Measurements from ENCODE around the gene LBHD2.
"Not testable (repeated sequence)": the region's sequence is repeated elsewhere in the genome, so short reads cannot be mapped to it uniquely, and the experiment has no call there.

LBHD2 gene

DNA sequence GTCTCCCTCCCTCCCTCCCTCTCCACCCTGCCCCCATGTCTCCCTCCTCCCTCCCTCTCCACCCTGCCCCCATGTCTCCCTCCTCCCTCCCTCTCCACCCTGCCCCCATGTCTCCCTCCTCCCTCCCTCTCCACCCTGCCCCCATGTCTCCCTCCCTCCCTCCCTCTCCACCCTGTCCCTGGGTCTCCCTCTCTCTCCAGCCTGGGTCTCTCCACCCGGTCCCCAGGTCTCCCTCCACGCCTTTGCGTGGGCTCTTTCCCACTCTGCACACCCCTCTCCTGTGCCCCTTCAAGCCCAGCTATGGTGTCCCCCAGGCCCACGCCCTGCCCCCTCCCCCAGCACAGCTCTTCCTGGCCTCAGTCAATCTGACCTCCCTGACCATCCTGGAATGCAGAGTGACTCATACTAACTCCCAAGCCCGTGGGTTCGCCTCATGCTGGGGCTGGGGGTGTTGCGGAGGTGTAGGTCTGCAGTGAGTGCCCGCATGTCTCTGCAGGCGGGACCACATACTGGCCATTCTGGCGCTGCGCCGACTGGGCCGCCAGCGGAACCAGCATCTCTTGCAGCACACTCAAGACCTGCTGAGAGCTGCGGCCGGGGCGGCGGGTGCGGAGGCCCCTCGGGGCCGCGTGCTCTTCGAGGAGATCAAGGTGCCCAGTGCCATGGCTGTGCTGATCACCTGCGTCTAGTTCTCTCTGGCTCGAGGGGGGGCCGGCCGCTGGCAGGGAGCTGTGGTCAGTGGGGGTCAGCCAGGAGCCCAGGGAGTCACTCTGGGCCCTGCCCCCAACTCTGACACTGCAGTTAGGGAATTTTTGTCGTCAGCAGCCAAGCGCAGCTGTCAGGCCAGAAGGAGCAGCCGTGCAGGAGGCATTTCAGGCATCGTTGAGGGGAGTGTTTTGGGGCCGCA, 25.8 kb downstream of the LBHD2 start:
- Histone ChIP-seq H3K36me3 (ENCODE audit: control insufficient read depth in 1 of 2, insufficient read depth in 2 of 2, low read length in 2 of 2) (no peaks in the 10 kb centered on the region), H3K27ac (ENCODE audit: low read length) (peak overlapping the region; percentile 8), H3K4me3 (ENCODE audit: low read depth in 1 of 2, low read length in 2 of 2) (peak overlapping the region in 1 of 2 donors; percentile 5), H3K27me3 (ENCODE audit: low read depth, low read length) (peaks cover under 1% of the 10 kb centered on the region), H3K4me1 (ENCODE audit: control insufficient read depth in 1 of 2, insufficient read depth in 2 of 2, low read length in 2 of 2) (peaks cover 13 to 38% of the 10 kb centered on the region in 2 donors), H3K9me3 (ENCODE audit: control insufficient read depth in 1 of 2, low read length in 2 of 2) (no peaks in the 10 kb centered on the region)

DNA sequence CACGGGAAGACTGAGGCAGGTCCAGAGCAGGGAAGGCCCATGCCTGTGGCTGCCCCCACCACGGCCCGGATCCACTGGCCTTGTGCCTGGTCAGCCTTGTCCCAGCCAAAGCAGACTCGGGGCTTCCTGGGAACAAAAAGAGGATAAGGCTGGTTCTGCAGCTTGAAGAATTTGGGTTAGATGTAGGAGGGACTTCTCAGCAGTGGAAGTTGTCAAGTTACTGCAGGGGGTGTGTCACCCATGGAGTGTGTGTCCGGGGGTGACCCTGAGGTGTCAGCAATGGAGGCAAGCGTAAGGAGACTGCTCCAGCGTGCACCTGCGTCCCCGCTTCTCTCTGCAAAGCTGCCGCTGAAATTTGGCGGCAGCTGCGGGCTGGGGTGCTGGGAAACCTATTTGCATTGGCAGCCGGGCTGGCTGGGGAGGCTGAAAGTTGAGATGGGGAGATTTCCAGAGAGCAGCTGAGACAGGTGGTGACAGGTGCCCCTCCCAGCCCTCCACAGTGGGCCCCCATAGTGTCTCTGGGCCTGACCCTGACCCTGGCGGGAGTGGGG, 26.7 kb downstream of the LBHD2 start:
- H3K27ac ChIP-seq (ENCODE audit: low read length), result peak overlapping the region; percentile 8
- no peaks in the 10 kb centered on the region for H3K27me3 ChIP-seq (ENCODE audit: low read depth, low read length)
- H3K4me1 ChIP-seq (ENCODE audit: control insufficient read depth in 1 of 2, insufficient read depth in 2 of 2, low read length in 2 of 2), result peaks cover 7 to 36% of the 10 kb centered on the region in 2 donors

DNA sequence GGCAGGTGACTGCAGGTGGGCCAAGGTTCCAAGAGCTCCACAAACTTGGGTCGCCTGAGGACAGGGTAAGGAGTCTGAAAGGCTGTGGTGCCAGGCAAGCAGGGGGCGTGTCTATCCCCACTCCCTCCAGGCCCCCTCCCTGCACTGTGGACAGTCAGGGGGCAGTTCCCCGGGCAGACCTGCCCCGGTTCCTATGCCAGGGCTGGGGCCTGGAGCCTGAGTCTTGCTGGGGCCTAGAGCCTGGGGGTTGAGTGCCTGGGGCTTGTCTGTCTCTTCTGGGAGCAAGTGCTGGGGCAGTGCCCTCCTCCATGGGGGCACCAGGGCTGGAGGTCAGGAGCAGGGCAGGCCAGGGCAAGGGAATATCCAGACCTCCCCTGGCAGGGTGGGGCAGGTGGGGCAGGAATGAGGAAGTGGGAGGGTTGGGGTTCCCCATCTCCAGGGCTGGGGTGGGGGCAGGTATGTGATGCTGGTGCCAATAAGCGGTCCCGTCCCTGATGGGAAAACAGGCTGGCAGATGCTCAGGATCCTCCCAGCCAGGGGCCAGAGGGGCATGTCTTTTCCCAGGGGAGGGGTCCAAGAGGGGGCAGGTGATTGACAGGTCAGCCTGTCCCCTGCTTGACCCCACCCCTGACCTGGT, 27.3 kb downstream of the LBHD2 start:
- Histone ChIP-seq H3K27ac (ENCODE audit: low read length) (no peak overlapping the region), H3K4me1 (ENCODE audit: control insufficient read depth in 1 of 2, insufficient read depth in 2 of 2, low read length in 2 of 2) (peaks cover 7 to 36% of the 10 kb centered on the region in 2 donors), H3K9me3 (ENCODE audit: control insufficient read depth in 1 of 2, low read length in 2 of 2) (no peaks in the 10 kb centered on the region), H3K27me3 (ENCODE audit: low read depth, low read length) (no peaks in the 10 kb centered on the region), H3K36me3 (ENCODE audit: control insufficient read depth in 1 of 2, insufficient read depth in 2 of 2, low read length in 2 of 2) (no peaks in the 10 kb centered on the region), H3K4me3 (ENCODE audit: low read depth in 1 of 2, low read length in 2 of 2) (no peak overlapping the region)

More for the DNA sequence above, 26.7 kb downstream of the LBHD2 start:
- H3K9me3 ChIP-seq (ENCODE audit: control insufficient read depth in 1 of 2, low read length in 2 of 2), result no peaks in the 10 kb centered on the region
- peak overlapping the region in 1 of 2 donors; percentile 5 for H3K4me3 ChIP-seq (ENCODE audit: low read depth in 1 of 2, low read length in 2 of 2)
- H3K36me3 ChIP-seq (ENCODE audit: control insufficient read depth in 1 of 2, insufficient read depth in 2 of 2, low read length in 2 of 2), result no peaks in the 10 kb centered on the region

DNA sequence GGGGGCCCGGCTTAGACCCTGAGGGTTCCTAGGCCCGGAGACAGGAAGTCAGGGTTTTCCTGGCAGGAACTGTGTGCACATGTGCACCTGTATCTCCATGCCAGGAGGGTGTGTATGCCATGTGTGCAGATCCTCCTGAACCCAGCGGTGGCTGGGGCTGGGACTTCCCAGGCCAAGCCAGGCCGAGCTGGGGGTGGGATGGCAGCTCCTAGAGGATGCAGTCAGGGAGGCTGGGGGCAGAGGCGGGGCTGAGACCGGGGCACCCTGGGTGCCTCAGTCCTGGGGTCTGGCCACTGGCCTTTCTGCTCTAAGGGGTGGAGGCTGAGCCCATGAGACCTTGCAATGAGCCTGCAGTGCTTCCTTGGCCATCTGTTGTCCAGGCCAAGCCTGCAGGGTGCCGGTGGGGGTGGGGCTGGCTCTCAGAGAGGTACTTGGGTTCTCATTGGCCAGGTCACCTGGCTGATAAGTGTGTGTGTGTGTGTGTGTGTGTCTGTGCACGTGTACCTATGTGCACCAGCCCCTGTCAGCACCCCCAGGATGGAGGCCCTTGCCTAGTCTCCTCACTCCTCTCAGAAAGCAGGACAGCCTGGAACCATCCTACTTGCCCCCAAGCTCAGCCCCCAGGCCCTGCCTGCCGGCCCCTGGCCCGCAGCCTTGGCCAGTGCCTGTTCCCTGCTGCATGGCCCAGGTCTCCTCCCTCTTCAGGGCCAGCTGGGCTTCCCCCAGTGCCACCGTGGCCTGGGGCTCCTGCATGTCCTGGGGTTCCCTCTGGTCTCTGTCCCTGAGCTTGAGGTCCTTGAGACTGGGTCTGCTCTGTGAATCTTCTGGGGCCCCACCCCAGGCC, 28.6 kb downstream of the LBHD2 start:
- H3K9me3 ChIP-seq (ENCODE audit: control insufficient read depth in 1 of 2, low read length in 2 of 2), result no peaks in the 10 kb centered on the region
- H3K4me1 ChIP-seq (ENCODE audit: control insufficient read depth in 1 of 2, insufficient read depth in 2 of 2, low read length in 2 of 2), result peaks cover 7 to 36% of the 10 kb centered on the region in 2 donors
- H3K4me3 ChIP-seq (ENCODE audit: low read depth in 1 of 2, low read length in 2 of 2), result no peak overlapping the region
- H3K27ac ChIP-seq (ENCODE audit: low read length), result no peak overlapping the region
- H3K36me3 ChIP-seq (ENCODE audit: control insufficient read depth in 1 of 2, insufficient read depth in 2 of 2, low read length in 2 of 2), result no peaks in the 10 kb centered on the region
- H3K27me3 ChIP-seq (ENCODE audit: low read depth, low read length), result no peaks in the 10 kb centered on the region

DNA sequence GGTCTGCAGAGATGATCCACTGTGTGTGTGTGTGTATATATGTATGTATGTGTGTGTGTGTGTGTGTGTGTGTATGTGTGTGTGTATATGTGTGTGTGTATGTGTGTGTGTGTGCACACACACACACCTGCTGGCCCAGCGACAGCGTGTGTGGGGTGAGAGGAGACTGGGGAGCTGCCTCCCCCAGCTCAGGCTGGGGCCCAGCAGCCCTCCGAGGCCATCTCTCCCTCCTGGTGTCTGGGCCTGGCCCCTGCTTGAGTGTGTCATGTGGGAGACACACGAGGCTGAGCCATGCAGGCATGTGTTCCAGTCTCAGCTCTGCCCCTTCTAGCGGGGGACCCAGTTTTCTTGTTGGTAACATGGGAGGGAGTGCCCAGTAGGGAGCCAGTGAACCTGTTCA, 29.3 kb downstream of the LBHD2 start:
- peaks cover 9 to 36% of the 10 kb centered on the region in 2 donors for H3K4me1 ChIP-seq (ENCODE audit: control insufficient read depth in 1 of 2, insufficient read depth in 2 of 2, low read length in 2 of 2)
- H3K36me3 ChIP-seq (ENCODE audit: control insufficient read depth in 1 of 2, insufficient read depth in 2 of 2, low read length in 2 of 2), result no peaks in the 10 kb centered on the region
- no peak overlapping the region for H3K4me3 ChIP-seq (ENCODE audit: low read depth in 1 of 2, low read length in 2 of 2)
- H3K27ac ChIP-seq (ENCODE audit: low read length), result no peak overlapping the region
- no peaks in the 10 kb centered on the region for H3K27me3 ChIP-seq (ENCODE audit: low read depth, low read length)
- H3K9me3 ChIP-seq (ENCODE audit: control insufficient read depth in 1 of 2, low read length in 2 of 2), result no peaks in the 10 kb centered on the region

DNA sequence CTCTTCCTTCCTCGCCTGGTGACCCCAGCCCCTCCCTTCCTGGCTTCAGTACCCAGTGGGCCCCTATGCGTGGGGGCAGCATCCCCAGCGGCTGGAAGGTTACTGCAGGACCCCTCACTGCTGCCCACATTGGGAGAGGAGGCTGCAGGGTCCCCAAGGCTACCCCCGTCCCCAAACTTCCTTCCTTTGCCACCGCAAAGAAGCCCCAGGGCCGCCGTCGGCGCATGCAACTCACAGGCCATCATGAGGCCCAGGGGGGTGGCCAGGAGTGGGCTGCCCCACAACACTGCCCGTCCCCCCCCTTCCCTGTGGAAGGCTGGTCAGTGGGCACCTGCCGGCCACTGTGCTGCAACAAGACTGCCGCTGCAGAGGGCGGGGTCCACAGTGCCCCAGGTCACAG, 29.8 kb downstream of the LBHD2 start:
- H3K4me1 ChIP-seq (ENCODE audit: control insufficient read depth in 1 of 2, insufficient read depth in 2 of 2, low read length in 2 of 2), result peaks cover 13 to 39% of the 10 kb centered on the region in 2 donors
- H3K27me3 ChIP-seq (ENCODE audit: low read depth, low read length), result no peaks in the 10 kb centered on the region
- no peak overlapping the region for H3K4me3 ChIP-seq (ENCODE audit: low read depth in 1 of 2, low read length in 2 of 2)
- no peak overlapping the region for H3K27ac ChIP-seq (ENCODE audit: low read length)
- H3K9me3 ChIP-seq (ENCODE audit: control insufficient read depth in 1 of 2, low read length in 2 of 2), result no peaks in the 10 kb centered on the region
- H3K36me3 ChIP-seq (ENCODE audit: control insufficient read depth in 1 of 2, insufficient read depth in 2 of 2, low read length in 2 of 2), result no peaks in the 10 kb centered on the region

DNA sequence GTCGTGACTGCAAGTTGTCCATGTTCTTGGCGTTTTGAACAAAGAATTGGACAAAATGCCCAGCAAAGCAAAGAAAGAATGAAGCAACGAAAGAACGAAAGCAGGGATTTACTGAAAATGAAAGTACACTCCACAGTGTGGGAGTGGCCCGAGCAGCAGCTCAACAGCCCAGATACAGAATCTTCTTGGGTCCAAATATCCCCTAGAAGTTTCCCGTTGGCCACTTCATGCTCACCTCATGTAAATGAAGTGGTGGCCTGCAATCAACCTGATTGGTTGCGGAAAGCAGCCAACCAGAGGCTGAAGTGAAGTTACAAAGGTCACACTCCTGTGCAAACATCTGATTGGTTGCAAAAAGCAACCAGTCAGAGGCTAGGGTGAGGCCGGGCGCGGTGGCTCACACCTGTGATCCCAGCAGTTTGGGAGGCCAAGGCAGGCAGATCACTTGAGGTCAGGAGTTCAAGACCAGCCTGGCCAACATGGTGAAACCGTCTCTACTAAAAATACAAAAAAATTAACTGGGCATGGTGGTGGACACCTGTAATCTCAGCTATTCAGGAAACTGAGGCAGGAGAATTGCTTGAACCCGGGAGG, 31.2 kb downstream of the LBHD2 start:
- not testable (repeated sequence) for H3K27me3 ChIP-seq (ENCODE audit: low read depth, low read length); H3K9me3 ChIP-seq (ENCODE audit: control insufficient read depth in 1 of 2, low read length in 2 of 2); H3K36me3 ChIP-seq (ENCODE audit: control insufficient read depth in 1 of 2, insufficient read depth in 2 of 2, low read length in 2 of 2)
- Histone ChIP-seq H3K27ac (ENCODE audit: low read length) (peak overlapping the region; percentile 69), H3K4me1 (ENCODE audit: control insufficient read depth in 1 of 2, insufficient read depth in 2 of 2, low read length in 2 of 2) (peaks cover 13 to 35% of the 10 kb centered on the region in 2 donors), H3K4me3 (ENCODE audit: low read depth in 1 of 2, low read length in 2 of 2) (peak overlapping the region in 1 of 2 donors; percentile 16)

DNA sequence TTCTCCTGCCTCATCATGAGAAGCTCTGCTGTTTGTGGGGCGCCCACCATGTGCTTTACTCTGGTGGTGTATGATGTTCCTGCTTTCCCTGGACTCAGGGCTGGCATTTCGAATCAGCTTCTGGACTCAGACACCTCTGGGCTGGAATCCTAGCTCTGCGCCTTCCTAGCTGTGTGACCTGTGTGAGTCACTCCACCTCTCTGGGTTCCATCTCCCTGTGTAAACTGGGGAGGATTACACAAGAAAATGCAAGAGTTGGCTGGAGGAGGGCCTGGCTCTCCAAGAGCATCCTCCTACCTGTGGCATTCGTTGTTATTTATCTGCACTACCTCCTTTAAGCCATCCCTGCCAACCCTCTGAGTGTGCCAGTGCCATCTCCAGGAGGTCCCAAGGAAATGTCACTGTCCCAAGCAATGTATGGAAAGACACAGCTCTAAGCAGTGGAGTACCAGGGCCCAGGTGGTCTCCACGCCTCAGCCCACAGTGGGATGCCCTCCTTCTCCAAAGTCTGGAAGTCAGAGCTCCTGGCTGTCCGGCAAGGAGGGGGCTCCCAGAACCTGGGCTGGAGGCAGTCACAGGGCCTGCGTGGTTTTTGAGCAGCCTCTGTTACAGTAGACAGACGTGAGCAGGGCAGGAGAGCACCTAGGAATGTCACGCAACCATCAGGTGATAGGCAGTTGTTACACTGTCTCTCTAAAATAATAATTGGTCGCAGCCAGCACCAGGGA, 32.0 kb downstream of the LBHD2 start:
- no peaks in the 10 kb centered on the region for H3K9me3 ChIP-seq (ENCODE audit: control insufficient read depth in 1 of 2, low read length in 2 of 2)
- peaks cover 16 to 30% of the 10 kb centered on the region in 2 donors for H3K4me1 ChIP-seq (ENCODE audit: control insufficient read depth in 1 of 2, insufficient read depth in 2 of 2, low read length in 2 of 2)
- H3K36me3 ChIP-seq (ENCODE audit: control insufficient read depth in 1 of 2, insufficient read depth in 2 of 2, low read length in 2 of 2), result no peaks in the 10 kb centered on the region
- H3K27ac ChIP-seq (ENCODE audit: low read length), result no peak overlapping the region
- H3K27me3 ChIP-seq (ENCODE audit: low read depth, low read length), result no peaks in the 10 kb centered on the region
- no peak overlapping the region for H3K4me3 ChIP-seq (ENCODE audit: low read depth in 1 of 2, low read length in 2 of 2)

DNA sequence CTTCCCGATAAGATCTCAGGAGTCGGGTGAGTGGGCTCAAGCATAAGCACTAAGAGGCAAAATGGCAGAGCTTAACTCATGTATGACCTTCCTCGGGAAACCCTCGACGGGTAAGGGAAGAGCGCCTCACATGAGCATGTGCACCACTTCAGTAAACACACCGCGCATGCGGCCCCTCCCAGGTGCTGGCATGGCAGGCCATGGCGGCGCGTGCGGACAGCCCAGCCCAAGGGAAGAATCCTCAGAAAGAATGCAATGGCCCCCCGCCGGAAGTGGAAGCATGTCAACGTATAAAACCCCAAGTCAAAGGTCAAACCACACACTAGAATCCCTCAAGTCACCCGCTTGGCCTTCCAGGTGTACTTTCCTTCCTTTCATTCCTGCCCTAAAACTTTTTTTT, 32.6 kb downstream of the LBHD2 start:
- Histone ChIP-seq H3K27ac (ENCODE audit: low read length) (no peak overlapping the region), H3K27me3 (ENCODE audit: low read depth, low read length) (no peaks in the 10 kb centered on the region), H3K4me3 (ENCODE audit: low read depth in 1 of 2, low read length in 2 of 2) (no peak overlapping the region), H3K36me3 (ENCODE audit: control insufficient read depth in 1 of 2, insufficient read depth in 2 of 2, low read length in 2 of 2) (no peaks in the 10 kb centered on the region), H3K9me3 (ENCODE audit: control insufficient read depth in 1 of 2, low read length in 2 of 2) (no peaks in the 10 kb centered on the region), H3K4me1 (ENCODE audit: control insufficient read depth in 1 of 2, insufficient read depth in 2 of 2, low read length in 2 of 2) (peaks cover 17 to 30% of the 10 kb centered on the region in 2 donors)

DNA sequence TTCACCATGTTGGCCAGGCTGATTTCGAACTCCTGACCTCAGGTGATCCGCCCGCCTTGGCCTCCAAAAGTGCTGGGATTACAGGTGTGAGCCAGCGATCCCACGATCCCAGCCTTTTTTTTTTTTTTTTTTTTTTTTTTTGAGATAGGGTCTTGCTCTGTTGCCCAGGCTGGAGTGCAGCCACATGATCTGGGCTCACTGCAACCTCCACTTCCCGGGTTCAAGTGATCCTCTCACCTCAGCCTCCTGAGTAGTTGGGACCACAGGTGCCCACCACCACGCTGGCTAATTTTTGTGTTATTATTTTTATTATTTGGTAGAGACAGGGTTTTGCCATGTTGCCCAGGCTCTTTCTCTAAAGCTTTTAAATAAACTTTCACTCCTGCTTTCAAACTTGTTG, 33.5 kb downstream of the LBHD2 start:
- peaks cover 19 to 28% of the 10 kb centered on the region in 2 donors for H3K4me1 ChIP-seq (ENCODE audit: control insufficient read depth in 1 of 2, insufficient read depth in 2 of 2, low read length in 2 of 2)
- H3K9me3 ChIP-seq (ENCODE audit: control insufficient read depth in 1 of 2, low read length in 2 of 2); H3K27ac ChIP-seq (ENCODE audit: low read length); H3K4me3 ChIP-seq (ENCODE audit: low read depth in 1 of 2, low read length in 2 of 2); H3K36me3 ChIP-seq (ENCODE audit: control insufficient read depth in 1 of 2, insufficient read depth in 2 of 2, low read length in 2 of 2); H3K27me3 ChIP-seq (ENCODE audit: low read depth, low read length): not testable (repeated sequence)

Data from muscle layer of duodenum (tissue), 2 donors.